Parathyroid adenoma (tissue), 2 donors: ENCODE measurements around the gene LOXL1.

Source experiments
- H2AFZ ChIP-seq: fragments of 300-600 bp; sonication (generic); one replicate; pipeline ENCODE4 v1.7.0; 2017; ENCODE audit warnings: antibody characterized with exemption, mild to moderate bottlenecking
- H3K27ac ChIP-seq: fragments of 300-600 bp; sonication (generic); one replicate; pipeline ENCODE4 v1.7.0; 2017
- H3K27me3 ChIP-seq: fragments of 300-600 bp; sonication (generic); one replicate; pipeline ENCODE4 v1.7.0; 2017; ENCODE audit warnings: low read length; ENCODE audit not compliant: control insufficient read depth, insufficient read depth
- H3K36me3 ChIP-seq: fragments of 300-600 bp; sonication (generic); one replicate; pipeline ENCODE4 v1.7.0; 2017; ENCODE audit warnings: low read length; ENCODE audit not compliant: control insufficient read depth, insufficient read depth
- H3K4me1 ChIP-seq: fragments of 300-600 bp; sonication (generic); one replicate; pipeline ENCODE4 v1.7.0; 2017; ENCODE audit warnings: control low read depth
- H3K4me2 ChIP-seq: fragments of 300-600 bp; sonication (generic); one replicate; pipeline ENCODE4 v1.7.0; 2017; ENCODE audit warnings: low read length
- H3K4me3 ChIP-seq: fragments of 300-600 bp; sonication (generic); one replicate; pipeline ENCODE4 v1.7.0; 2017; ENCODE audit warnings: low read depth, low read length
- H3K79me2 ChIP-seq: fragments of 300-600 bp; sonication (generic); one replicate; pipeline ENCODE4 v1.7.0; 2017; ENCODE audit warnings: control low read depth
- H3K9ac ChIP-seq: fragments of 300-600 bp; sonication (generic); one replicate; pipeline ENCODE4 v1.7.0; 2017; ENCODE audit warnings: mild to moderate bottlenecking
- H3K9me3 ChIP-seq: fragments of 300-600 bp; sonication (generic); one replicate; pipeline ENCODE4 v1.7.0; 2017; ENCODE audit warnings: low read length; ENCODE audit not compliant: control insufficient read depth
- CTCF ChIP-seq: fragments of 300-600 bp; sonication (generic); IDR thresholded peaks from one replicate; pipeline ENCODE4 v1.7.0; 2017; ENCODE audit warnings: antibody characterized with exemption, mild to moderate bottlenecking
- donor health status: primary hyperparathyroidism.

Gene LOXL1

GRCh38 chr15:73900095-73900712 is 26.1 kb upstream of the LOXL1 start:
- Histone ChIP-seq H3K4me2 (no peak overlapping the region), H3K4me3 (no peak overlapping the region), H3K36me3 (no peaks in the 10 kb centered on the region), H3K79me2 (no peaks in the 10 kb centered on the region), H2AFZ (no peak overlapping the region), H3K27ac (no peak overlapping the region), H3K9me3 (no peaks in the 10 kb centered on the region), H3K4me1 (no peaks in the 10 kb centered on the region), H3K9ac (no peak overlapping the region), H3K27me3 (no peaks in the 10 kb centered on the region)
- no peak for TF ChIP-seq CTCF

DNA sequence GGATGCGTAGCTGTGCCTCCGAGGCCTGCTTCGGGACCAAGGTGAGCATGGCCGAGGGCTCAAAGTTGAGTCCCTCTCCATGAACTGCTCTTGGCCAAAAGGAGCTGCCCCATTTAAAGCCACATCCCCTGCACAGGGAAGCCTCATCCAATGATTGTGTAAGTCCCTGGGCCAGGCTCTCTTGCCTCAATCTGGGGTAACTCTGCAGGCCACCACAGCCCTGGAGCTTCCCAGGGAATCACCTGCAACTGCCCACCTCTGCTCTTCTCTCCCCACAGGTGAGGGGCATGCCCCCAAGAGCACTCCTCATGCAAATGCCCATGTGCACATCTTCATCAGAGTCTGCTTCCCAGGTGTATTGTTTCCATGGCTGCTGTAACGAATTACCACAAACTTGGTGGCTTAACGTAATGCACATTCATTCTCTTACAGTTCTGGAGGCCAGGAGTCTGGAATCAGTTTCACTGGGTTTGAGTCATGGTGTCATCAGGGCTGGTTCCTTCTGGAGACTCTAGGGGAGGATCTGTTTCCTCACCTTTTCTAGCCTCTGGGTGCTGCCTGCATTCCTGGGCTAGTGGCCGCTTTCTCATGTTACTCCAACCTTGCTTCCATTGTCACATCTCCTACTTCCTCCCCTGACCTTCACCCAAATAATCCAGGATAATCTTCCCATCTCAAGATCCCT is 25.0 kb upstream of the LOXL1 start:
- H3K36me3 ChIP-seq, result no peaks in the 10 kb centered on the region
- no peak overlapping the region for H3K9ac ChIP-seq
- no peak overlapping the region for H3K4me3 ChIP-seq
- H3K27me3 ChIP-seq, result no peaks in the 10 kb centered on the region
- no peak for TF ChIP-seq CTCF
- H3K4me1 ChIP-seq, result no peaks in the 10 kb centered on the region
- H2AFZ ChIP-seq, result no peak overlapping the region
- no peak overlapping the region for H3K4me2 ChIP-seq
- no peaks in the 10 kb centered on the region for H3K9me3 ChIP-seq
- H3K27ac ChIP-seq, result no peak overlapping the region
- no peaks in the 10 kb centered on the region for H3K79me2 ChIP-seq

GRCh38 chr15:73902121-73903020 is 23.9 kb upstream of the LOXL1 start:
- Histone ChIP-seq H3K4me1 (no peaks in the 10 kb centered on the region), H3K27ac (no peak overlapping the region), H3K36me3 (no peaks in the 10 kb centered on the region), H3K9me3 (no peaks in the 10 kb centered on the region), H3K4me2 (no peak overlapping the region), H3K9ac (no peak overlapping the region), H3K4me3 (no peak overlapping the region), H3K27me3 (no peaks in the 10 kb centered on the region), H2AFZ (no peak overlapping the region), H3K79me2 (no peaks in the 10 kb centered on the region)
- TF ChIP-seq CTCF, result no peak

- H3K4me1 ChIP-seq, result no peaks in the 10 kb centered on the region
- H3K9me3 ChIP-seq, result no peaks in the 10 kb centered on the region
- no peak overlapping the region for H2AFZ ChIP-seq
- no peaks in the 10 kb centered on the region for H3K79me2 ChIP-seq
- TF ChIP-seq CTCF, result no peak
- H3K9ac ChIP-seq, result no peak overlapping the region
- no peaks in the 10 kb centered on the region for H3K27me3 ChIP-seq
- H3K36me3 ChIP-seq, result no peaks in the 10 kb centered on the region
- H3K4me2 ChIP-seq, result no peak overlapping the region
- no peak overlapping the region for H3K27ac ChIP-seq
- H3K4me3 ChIP-seq, result no peak overlapping the region
These were observed 22.0 kb upstream of the LOXL1 start for GRCh38 chr15:73904026-73904815.
